Activated naive CD4-positive, alpha-beta T cell treated with anti-CD3 and anti-CD28 coated beads, Interleukin-2, amount 50 U/mL, for 24 hours (primary cell): Measurements from ENCODE around the gene MAN1A1.

Source experiments
- H3K27ac Mint-ChIP-seq: one replicate; pipeline ENCODE4 v1.8.0; 2021; ENCODE audit warnings: mild to moderate bottlenecking, mixed read lengths
- H3K27me3 Mint-ChIP-seq: one replicate; pipeline ENCODE4 v1.8.0; 2021; ENCODE audit warnings: mixed read lengths
- H3K36me3 Mint-ChIP-seq: one replicate; pipeline ENCODE4 v1.8.0; 2021; ENCODE audit warnings: mixed read lengths
- H3K4me1 Mint-ChIP-seq: one replicate; pipeline ENCODE4 v1.8.0; 2021; ENCODE audit warnings: mixed read lengths
- H3K4me3 Mint-ChIP-seq: one replicate; pipeline ENCODE4 v1.8.0; 2021; ENCODE audit warnings: mild to moderate bottlenecking, mixed read lengths
- H3K9me3 Mint-ChIP-seq: one replicate; pipeline ENCODE4 v1.8.0; 2021; ENCODE audit warnings: mixed read lengths

Gene MAN1A1

DNA sequence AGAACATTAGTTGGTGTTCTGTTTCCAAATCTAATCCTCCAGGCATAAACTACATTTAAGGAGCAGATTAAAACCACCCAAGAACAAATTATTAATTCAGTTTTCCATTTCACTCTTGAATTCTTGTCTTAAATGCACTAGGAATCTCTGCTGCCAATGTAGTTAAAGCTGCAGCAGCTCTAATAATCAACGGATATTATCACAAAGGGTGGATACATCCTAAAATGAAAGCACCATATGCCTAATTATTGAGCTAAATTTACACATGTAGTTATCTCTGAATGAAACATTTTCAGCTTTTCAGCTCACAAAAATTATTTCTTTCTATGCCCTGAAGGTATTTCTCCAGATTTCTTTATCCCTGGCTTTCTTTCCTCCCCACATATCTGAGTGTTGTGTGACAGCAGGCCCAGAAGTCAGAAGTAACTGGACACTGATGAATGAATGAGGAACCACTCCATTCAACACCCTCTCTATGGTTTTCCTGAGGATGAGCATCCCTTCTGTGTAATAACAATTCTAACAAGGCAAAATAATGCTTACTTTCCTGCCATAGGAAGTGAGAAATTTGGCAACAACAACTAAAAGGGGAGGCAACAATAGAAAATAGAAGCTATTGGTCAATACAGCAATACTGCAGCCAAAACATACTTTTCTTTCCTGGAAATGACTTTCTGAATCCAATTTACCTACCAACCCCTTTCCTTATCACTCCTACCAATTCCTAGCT is 14.9 kb downstream of the MAN1A1 start:
- no peaks in the 10 kb centered on the region for H3K9me3 Mint-ChIP-seq
- H3K27me3 Mint-ChIP-seq = no peaks in the 10 kb centered on the region
- no peak overlapping the region for H3K4me3 Mint-ChIP-seq
- peaks cover 1% of the 10 kb centered on the region for H3K36me3 Mint-ChIP-seq
- H3K27ac Mint-ChIP-seq = no peak overlapping the region
- H3K4me1 Mint-ChIP-seq = peaks cover 31% of the 10 kb centered on the region

DNA sequence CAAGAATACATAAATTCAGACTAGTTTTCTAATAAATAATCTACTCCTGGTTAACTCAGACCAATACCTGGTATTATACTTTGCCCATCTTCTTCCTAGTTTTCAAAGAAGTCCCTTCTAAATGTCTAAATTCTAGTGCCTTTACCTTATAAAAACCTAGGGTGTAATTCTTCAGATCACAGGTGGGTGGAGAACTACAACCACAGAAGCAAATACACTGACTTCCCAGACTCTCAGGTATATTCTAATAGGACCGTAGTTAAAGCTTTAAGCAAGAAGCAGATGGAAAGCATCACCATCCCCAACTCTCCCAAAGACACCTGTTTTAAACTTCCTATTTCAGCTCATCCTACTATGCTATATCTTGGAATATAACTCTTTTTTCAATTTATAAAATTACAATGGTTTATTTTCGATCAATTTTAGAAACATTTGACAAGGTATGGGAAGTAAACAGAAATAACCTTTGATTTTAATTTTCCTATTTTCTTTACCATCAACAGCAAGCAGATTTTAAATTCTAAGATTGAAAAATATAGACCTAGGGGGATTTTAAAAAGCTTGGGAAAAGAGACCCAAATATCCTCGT is 15.8 kb downstream of the MAN1A1 start:
- no peak overlapping the region for H3K4me3 Mint-ChIP-seq
- no peaks in the 10 kb centered on the region for H3K36me3 Mint-ChIP-seq
- no peak overlapping the region for H3K27ac Mint-ChIP-seq
- peaks cover 24% of the 10 kb centered on the region for H3K4me1 Mint-ChIP-seq
- no peaks in the 10 kb centered on the region for H3K27me3 Mint-ChIP-seq
- H3K9me3 Mint-ChIP-seq = no peaks in the 10 kb centered on the region

DNA sequence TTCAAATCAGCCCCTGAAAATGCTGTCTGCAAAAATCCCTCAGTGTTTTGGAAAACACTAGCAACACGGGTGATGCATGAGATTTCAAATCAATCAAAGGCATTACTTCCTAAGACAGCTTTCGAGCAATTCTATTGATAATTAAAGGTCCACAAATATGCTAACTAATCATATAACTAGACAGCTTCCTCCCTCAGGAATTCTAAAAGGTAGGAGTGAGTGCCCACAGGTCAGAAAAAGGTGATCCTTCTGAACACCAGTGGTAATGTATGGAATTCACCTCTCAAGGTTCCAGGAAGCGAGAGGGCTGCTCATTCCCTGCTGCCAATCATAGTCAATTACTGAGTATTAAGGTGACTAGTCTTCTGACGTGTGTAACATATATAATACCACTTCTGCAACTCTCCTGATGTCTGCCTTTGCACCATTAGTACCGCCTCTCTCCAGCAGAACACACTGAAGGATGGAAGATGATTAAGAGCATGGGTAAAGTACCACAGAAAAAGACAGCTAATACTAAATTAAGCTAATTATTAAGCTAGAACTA is 16.4 kb downstream of the MAN1A1 start:
- Mint-ChIP-seq H3K9me3 (no peaks in the 10 kb centered on the region), H3K4me1 (peaks cover 23% of the 10 kb centered on the region), H3K36me3 (no peaks in the 10 kb centered on the region), H3K27me3 (no peaks in the 10 kb centered on the region), H3K4me3 (no peak overlapping the region), H3K27ac (no peak overlapping the region)

DNA sequence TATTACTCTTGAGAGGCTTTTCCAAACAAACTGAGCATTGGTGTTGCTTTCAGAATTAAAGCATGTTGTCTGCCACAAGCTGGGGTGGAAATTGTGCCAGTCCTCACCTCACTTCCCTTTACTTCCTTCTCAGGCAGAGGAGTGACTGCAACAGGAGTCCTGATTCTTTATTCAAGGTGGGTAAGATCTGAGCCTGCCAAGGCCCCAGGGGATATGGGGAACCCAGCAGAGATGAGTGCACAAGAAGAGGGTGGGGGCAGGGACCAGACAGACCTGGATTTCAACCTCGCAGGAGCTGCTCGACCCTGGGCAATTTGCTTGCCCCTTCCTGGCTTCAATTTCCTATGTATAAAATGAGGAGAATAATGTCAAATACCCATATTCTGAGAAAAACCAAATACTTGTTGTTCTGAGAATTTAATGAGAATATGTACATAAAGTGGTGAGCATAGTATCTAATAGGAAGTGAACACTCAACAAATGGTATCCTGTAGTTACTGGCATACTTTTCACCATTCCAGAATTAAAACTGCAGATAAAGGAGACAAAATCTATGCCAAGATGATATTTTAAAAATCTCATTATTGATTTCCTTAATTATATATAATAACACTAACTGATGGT is 17.8 kb downstream of the MAN1A1 start:
- Mint-ChIP-seq H3K9me3 (no peaks in the 10 kb centered on the region), H3K27me3 (no peaks in the 10 kb centered on the region), H3K36me3 (no peaks in the 10 kb centered on the region), H3K4me3 (no peak overlapping the region), H3K4me1 (peaks cover 17% of the 10 kb centered on the region), H3K27ac (no peak overlapping the region)

DNA sequence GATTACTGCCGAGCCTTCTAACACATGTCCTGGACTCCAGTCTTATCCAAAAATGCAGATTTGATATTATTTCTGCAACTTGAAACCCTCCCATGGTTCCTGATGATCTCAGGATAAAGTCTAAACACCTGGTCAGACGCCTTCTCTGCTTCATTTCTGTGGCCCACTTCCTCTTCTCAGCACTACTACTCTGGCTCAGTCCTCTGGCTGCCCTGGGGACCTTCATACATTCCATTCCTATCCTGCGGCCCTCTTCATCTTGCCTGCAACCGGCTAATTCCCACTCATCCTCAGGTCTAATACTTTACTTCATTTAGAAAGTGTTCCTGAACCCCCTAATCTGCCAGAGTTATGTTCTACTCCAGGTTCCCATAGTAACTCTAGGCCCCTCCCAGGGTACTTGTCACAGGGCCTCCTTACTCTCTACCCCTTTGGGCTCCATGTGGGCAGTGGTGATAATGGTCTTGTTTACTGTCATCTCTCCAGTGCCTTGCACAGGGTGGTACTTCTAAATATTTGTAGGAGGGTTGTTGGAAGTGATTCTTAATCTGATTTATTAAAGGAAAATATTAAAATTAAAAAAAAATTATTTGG is 18.9 kb downstream of the MAN1A1 start:
- Mint-ChIP-seq H3K36me3 (no peaks in the 10 kb centered on the region), H3K27ac (no peak overlapping the region), H3K27me3 (no peaks in the 10 kb centered on the region), H3K4me3 (no peak overlapping the region), H3K4me1 (peaks cover 10% of the 10 kb centered on the region), H3K9me3 (no peaks in the 10 kb centered on the region)

DNA sequence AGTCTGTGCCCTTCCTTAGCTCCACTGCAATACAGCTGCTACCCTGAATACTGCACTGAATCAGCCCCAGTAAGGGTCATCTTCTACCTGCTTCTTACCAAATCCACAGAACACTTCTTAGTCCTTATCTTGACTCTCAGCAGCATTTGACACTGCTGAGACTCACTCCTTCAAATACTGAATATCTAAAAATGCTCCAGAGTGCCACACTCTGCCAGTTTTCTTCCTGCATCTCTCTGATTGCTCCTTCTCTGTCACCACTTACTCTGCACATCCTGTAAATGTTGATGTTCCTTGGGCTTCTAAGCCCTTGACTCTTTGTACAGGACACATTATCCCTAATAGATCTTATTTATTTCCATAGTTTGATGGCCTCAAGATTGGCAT is 19.8 kb downstream of the MAN1A1 start:
- Mint-ChIP-seq H3K4me3 (no peak overlapping the region), H3K9me3 (no peaks in the 10 kb centered on the region), H3K4me1 (peaks cover 5% of the 10 kb centered on the region), H3K27ac (no peak overlapping the region), H3K36me3 (no peaks in the 10 kb centered on the region), H3K27me3 (no peaks in the 10 kb centered on the region)

DNA sequence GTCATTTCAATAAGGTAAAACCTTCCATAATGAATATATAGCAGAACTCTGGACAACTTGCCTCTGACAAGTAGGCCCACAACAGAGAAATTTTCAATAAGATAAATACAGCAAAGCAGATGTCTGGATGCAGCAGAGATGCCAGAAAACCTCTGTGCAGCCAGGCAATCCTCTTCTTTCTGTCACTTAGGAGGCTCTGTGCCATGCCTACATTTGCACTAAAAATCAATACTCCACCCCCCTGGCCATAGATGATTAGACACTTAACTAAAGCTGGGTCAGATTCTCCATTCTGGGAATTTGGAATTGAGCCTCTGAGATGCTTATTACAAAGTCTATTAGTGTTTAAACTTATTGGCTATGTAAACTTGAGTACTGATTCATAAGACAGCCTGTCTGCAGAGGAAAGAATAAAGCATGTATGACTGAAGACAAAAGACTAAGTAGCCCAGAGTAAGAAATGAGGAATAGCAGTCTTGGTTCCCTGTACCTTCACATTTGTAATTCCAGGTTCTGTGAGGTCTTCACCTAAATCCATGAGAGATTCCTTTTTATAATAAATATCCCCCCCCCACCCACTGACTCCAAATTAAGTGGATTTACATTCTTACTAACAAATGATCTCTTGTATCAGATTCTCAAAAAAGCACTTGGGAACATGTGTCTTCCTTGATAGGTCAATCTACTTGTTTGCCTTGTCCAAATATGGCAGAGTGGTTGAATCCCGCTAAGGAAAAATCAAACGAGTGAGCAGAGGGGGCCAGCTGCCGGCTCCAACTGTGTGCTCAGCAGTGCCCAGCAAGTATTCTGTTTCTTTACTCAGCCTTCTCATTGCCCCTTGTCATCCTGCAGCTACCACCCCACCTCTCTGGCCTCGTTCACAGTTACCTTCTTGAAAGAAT is 20.4 kb downstream of the MAN1A1 start:
- H3K4me1 Mint-ChIP-seq = peaks cover 5% of the 10 kb centered on the region
- no peaks in the 10 kb centered on the region for H3K27me3 Mint-ChIP-seq
- no peak overlapping the region for H3K4me3 Mint-ChIP-seq
- H3K27ac Mint-ChIP-seq = no peak overlapping the region
- H3K9me3 Mint-ChIP-seq = no peaks in the 10 kb centered on the region
- H3K36me3 Mint-ChIP-seq = no peaks in the 10 kb centered on the region

DNA sequence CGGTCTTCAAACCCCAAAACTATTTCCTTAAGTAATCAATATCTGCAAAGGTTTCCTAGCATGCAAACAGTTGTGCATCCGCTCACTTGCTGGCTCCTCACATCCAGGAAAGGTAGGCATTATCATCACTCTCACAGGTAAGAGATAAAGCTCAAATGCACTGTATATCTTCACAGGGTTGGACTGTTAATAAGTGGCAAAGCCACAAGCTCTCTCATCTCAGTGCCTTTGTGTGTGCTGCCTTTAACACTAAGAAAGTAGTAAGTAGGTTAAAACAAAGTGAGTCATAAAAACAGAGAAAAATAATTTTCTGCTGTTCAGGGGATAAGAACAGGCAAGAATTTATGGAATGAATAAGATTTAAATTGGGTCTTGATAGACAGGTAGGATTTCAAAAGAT is 21.3 kb downstream of the MAN1A1 start:
- H3K27me3 Mint-ChIP-seq = no peaks in the 10 kb centered on the region
- peaks cover 13% of the 10 kb centered on the region for H3K4me1 Mint-ChIP-seq
- no peak overlapping the region for H3K27ac Mint-ChIP-seq
- no peaks in the 10 kb centered on the region for H3K9me3 Mint-ChIP-seq
- H3K4me3 Mint-ChIP-seq = no peak overlapping the region
- no peaks in the 10 kb centered on the region for H3K36me3 Mint-ChIP-seq

DNA sequence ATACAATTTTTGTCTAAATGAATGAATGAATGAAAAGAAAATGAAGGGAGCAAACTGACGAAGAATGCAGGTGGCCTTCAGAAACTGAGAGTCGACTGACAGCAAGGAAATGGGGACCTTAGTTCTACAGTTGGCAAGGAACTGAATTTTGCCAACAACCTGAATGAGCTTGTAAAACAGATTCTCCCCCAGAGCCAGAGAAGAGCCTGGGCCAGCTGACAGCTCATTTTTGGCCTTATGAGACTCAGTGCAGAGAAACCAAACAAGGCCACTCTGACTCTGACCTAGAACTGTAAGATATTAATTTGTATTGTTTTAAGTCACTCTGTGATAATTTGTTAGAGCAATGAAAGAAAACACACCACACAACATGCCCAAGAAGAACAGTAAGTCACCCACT is 21.8 kb downstream of the MAN1A1 start:
- Mint-ChIP-seq H3K27me3 (no peaks in the 10 kb centered on the region), H3K4me3 (no peak overlapping the region), H3K9me3 (no peaks in the 10 kb centered on the region), H3K27ac (no peak overlapping the region), H3K36me3 (no peaks in the 10 kb centered on the region), H3K4me1 (peaks cover 18% of the 10 kb centered on the region)

DNA sequence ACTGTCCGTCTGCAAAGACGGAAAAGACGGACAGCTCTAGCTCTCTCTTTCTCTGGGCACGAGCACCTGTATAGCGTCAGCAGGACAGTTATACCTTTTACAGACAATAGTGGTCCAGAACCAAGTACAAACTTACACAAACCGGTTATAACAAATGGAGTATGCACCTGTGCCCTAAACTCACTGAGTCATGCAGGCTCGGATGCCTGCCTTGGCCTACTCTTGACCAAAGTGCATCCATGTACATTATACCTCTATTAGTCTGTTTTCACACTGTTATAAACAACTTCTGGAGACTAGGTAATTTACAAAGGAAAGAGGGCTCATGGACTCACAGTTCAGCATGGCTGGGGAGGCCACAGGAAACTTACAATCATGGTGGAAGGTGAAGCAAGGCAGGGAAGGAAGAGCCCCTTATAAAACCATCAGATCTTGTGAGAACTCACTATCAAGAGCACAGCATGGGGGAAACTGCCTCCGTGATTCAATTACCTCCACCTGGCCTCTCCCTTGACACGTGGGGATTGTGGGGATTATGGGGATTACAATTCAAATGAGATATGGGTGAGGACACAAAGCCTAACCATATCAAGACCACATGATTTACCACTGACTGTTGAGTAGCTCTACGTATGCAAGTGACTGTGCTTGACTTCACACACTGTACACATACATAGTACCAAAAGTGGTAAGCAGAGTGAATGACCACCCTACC is 23.1 kb downstream of the MAN1A1 start:
- no peak overlapping the region for H3K4me3 Mint-ChIP-seq
- no peaks in the 10 kb centered on the region for H3K36me3 Mint-ChIP-seq
- H3K27ac Mint-ChIP-seq = no peak overlapping the region
- H3K27me3 Mint-ChIP-seq = no peaks in the 10 kb centered on the region
- H3K9me3 Mint-ChIP-seq = no peaks in the 10 kb centered on the region
- H3K4me1 Mint-ChIP-seq = peaks cover 29% of the 10 kb centered on the region

DNA sequence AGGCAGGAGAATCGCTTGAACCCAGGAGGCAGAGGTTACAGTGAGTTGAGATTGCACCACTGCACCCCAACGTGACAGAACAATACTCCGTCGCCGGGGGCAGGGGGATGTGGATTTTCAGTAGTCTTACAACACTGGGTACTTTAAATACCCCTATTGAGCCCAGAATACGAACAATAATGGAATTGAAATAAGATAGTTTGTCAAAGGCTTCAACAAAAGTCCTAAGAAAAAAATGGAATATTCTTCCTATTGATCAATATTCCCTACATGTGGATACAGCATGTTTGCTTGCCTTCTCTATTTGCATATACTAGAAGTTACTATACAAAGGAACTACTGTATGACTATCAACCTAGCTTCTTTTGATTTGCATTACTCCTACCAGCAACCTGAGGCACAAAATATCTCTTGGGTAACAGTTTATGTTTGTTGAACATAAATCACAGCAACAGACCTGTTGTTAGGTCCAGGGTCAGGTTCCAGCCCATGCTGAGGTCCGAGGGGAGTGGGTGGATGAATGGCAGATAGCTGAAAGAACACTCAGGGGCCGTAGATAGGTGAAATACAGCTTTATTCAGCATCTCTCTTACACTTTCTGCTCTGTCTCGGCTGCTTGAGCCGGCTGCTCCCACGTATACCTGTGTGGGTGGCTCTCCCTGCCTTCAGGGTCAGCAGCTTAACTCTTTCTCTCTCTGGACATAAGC is 23.8 kb downstream of the MAN1A1 start:
- H3K27me3 Mint-ChIP-seq = no peaks in the 10 kb centered on the region
- no peaks in the 10 kb centered on the region for H3K9me3 Mint-ChIP-seq
- peaks cover 29% of the 10 kb centered on the region for H3K4me1 Mint-ChIP-seq
- H3K4me3 Mint-ChIP-seq = no peak overlapping the region
- no peak overlapping the region for H3K27ac Mint-ChIP-seq
- H3K36me3 Mint-ChIP-seq = no peaks in the 10 kb centered on the region

DNA sequence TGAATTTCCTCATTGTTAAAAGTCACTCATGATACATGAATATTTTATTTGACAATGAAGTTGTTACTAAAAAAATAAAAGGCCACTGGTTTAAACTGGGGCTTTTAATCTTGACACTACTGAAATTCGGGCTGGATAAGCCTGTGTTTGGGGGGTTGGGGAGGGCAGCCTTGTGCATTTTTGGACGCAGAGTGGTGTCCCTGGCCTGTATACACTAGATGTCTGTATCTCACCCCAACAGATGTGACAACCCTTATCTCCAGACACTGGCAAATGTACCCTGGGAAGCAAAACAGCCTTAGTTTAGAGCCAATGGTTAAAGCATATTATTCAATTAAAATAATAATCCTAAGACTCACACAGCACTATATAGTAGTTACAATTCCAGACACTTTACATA is 24.8 kb downstream of the MAN1A1 start:
- peaks cover 1% of the 10 kb centered on the region for H3K36me3 Mint-ChIP-seq
- H3K4me3 Mint-ChIP-seq = no peak overlapping the region
- no peaks in the 10 kb centered on the region for H3K27me3 Mint-ChIP-seq
- H3K9me3 Mint-ChIP-seq = no peaks in the 10 kb centered on the region
- H3K27ac Mint-ChIP-seq = no peak overlapping the region
- peaks cover 29% of the 10 kb centered on the region for H3K4me1 Mint-ChIP-seq

DNA sequence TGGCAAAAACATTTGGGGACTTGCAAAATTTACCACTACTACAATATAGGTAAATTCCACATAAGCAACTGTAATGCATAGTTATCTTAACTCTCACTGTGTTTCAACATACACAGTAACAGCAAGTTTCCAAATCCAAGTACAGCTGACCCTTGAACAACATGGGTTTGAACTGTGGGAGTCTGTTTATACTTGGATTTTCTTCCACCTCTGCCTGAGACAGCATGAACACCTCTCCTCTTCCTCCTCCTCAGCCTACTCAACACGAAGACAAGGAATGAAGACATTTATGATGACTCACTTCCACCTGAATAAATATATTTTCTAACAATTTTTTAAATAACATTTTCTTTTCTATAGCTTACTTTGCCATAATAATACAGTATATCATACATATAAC is 25.6 kb downstream of the MAN1A1 start:
- Mint-ChIP-seq H3K36me3 (peaks cover 1% of the 10 kb centered on the region), H3K4me1 (peaks cover 29% of the 10 kb centered on the region), H3K9me3 (no peaks in the 10 kb centered on the region), H3K27ac (no peak overlapping the region), H3K4me3 (no peak overlapping the region), H3K27me3 (no peaks in the 10 kb centered on the region)

DNA sequence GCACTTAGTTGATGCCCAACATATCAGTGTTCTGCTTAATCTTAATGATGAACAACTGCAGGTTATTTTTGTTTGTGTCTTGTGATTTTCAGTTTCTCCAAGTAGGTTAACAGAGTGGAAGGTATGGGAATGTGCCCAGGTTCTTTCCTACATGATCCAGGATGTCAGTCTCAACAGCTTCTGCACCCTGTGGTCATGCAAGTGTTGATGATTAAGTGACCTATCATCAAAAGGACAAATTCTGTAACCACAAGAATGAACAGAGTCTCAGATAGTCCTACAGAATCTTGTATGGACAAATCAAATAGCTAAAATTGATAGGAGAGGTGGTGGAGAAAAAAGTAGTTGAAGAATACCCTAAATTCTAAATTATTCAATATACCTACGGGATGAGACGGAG is 26.1 kb downstream of the MAN1A1 start:
- Mint-ChIP-seq H3K4me1 (peaks cover 28% of the 10 kb centered on the region), H3K27me3 (no peaks in the 10 kb centered on the region), H3K27ac (no peak overlapping the region), H3K9me3 (no peaks in the 10 kb centered on the region), H3K36me3 (peaks cover 1% of the 10 kb centered on the region), H3K4me3 (no peak overlapping the region)
